Common myeloid progenitor, CD34-positive (primary cell): ENCODE measurements around the gene SEMA5B.

ENCODE experiments used
- CTCF ChIA-PET: fragments of 350-600 bp; sonication (Branson Sonifier 250); formaldehyde crosslinking; loops from one replicate; lab custom pipeline; 2021; ENCODE audit warnings: antibody characterized with exemption; lab: Charles Lee
- POLR2A ChIA-PET: fragments of 350-600 bp; sonication (Branson Sonifier 250); formaldehyde crosslinking; loops from one replicate; lab custom pipeline; 2021; ENCODE audit warnings: antibody characterized with exemption; lab: Charles Lee
- DNase-seq, 3 donors: peaks; one replicate each; pipeline versions ENCODE4 v3.0.0 to v3.0.0-alpha.2; 2013
- H3K27ac ChIP-seq, 2 experiments: 1 replicate in 1 of 2; 2 replicates in 1 of 2; pipeline ENCODE4 v1.7.0; 2013; ENCODE audit warnings: inconsistent platforms in 2 of 2, low read length in 2 of 2, mild to moderate bottlenecking in 2 of 2, low read depth in 1 of 2, moderate library complexity in 1 of 2; ENCODE audit not compliant: severe bottlenecking in 2 of 2, insufficient read depth in 1 of 2, poor library complexity in 1 of 2
- H3K27me3 ChIP-seq, 5 experiments: replicated peaks in 2 of 5; 1 replicate in 3 of 5; 2 replicates in 2 of 5; pipeline versions ENCODE4 v1.6.1 to v1.7.0; 2013; ENCODE audit warnings: low read length in 4 of 5, mild to moderate bottlenecking in 2 of 5, moderate library complexity in 2 of 5, inconsistent platforms in 1 of 5; ENCODE audit not compliant: insufficient read depth in 5 of 5, control insufficient read depth in 4 of 5
- H3K36me3 ChIP-seq, 4 experiments: 1 replicate in 2 of 4; 2 replicates in 2 of 4; pipeline versions ENCODE4 v1.6.1 to v1.7.0; 2013; ENCODE audit warnings: low read length in 3 of 4, control low read depth in 1 of 4, mild to moderate bottlenecking in 1 of 4; ENCODE audit not compliant: control insufficient read depth in 4 of 4, insufficient read depth in 4 of 4
- H3K4me1 ChIP-seq, 4 experiments: 1 replicate in 3 of 4; 2 replicates in 1 of 4; pipeline versions ENCODE4 v1.6.1 to v1.7.1; 2013; ENCODE audit warnings: low read length in 3 of 4, mild to moderate bottlenecking in 3 of 4, control low read depth in 1 of 4, inconsistent platforms in 1 of 4, moderate library complexity in 1 of 4; ENCODE audit not compliant: control insufficient read depth in 4 of 4, insufficient read depth in 4 of 4; ENCODE audit errors: control extremely low read depth in 1 of 4
- H3K4me3 ChIP-seq, 7 experiments: 1 replicate in 4 of 7; 2 replicates in 3 of 7; pipeline versions ENCODE4 v1.5.1 to v1.7.0; 2013; ENCODE audit warnings: mild to moderate bottlenecking in 7 of 7, low read length in 6 of 7, moderate library complexity in 6 of 7, inconsistent platforms in 2 of 7, low read depth in 2 of 7, control low read depth in 1 of 7; ENCODE audit not compliant: insufficient read depth in 4 of 7, control insufficient read depth in 1 of 7; ENCODE audit errors: extremely low read depth in 1 of 7
- H3K9me3 ChIP-seq, 5 experiments: 1 replicate in 4 of 5; 2 replicates in 1 of 5; pipeline versions ENCODE4 v1.6.1 to v1.7.1; 2013; ENCODE audit warnings: low read length in 4 of 5, mild to moderate bottlenecking in 2 of 5, inconsistent platforms in 1 of 5, low read depth in 1 of 5, moderate library complexity in 1 of 5; ENCODE audit not compliant: control insufficient read depth in 4 of 5, insufficient read depth in 2 of 5; ENCODE audit errors: control extremely low read depth in 1 of 5
- WGBS: methylation state at CpG from one replicate; pipeline ENCODE4 v1.1.5; 2013; ENCODE audit not compliant: insufficient coverage; 5-methylcytosine and 5-hydroxymethylcytosine counted together

SEMA5B gene

GRCh38 chr3:122918576-122919290 is 108.8 kb downstream of the SEMA5B start:
- DNase-seq: peak in 1 of 3 donors; percentile 19
- Histone ChIP-seq H3K9me3 (no peaks in the 10 kb centered on the region), H3K27ac (no peak overlapping the region), H3K4me3 (no peak overlapping the region), H3K36me3 (no peaks in the 10 kb centered on the region), H3K4me1 (peaks cover 0 to 16% (median 12%) of the 10 kb centered on the region in 4 experiments), H3K27me3 (peaks cover 5 to 59% (median 36%) of the 10 kb centered on the region in 5 experiments)
- ChIA-PET POLR2A (no interaction called here), CTCF (no interaction called here)
- 56% methylated on average over 4 of the region's 5 CpGs for WGBS

GRCh38 chr3:122917412-122917811 is 110.2 kb downstream of the SEMA5B start:
- no peak for DNase-seq
- Histone ChIP-seq H3K4me1 (peaks cover 0 to 22% (median 13%) of the 10 kb centered on the region in 4 experiments), H3K4me3 (no peak overlapping the region), H3K9me3 (no peaks in the 10 kb centered on the region), H3K27me3 (peaks cover 5 to 59% (median 27%) of the 10 kb centered on the region in 5 experiments), H3K36me3 (no peaks in the 10 kb centered on the region), H3K27ac (no peak overlapping the region)
- ChIA-PET CTCF (no interaction called here), POLR2A (no interaction called here)
- 93% methylated on average over 4 of the region's 4 CpGs for WGBS

GRCh38 chr3:122916580-122916979 is 111.0 kb downstream of the SEMA5B start:
- POLR2A ChIA-PET: no interaction called here
- peaks cover 5 to 59% (median 23%) of the 10 kb centered on the region in 5 experiments for H3K27me3 ChIP-seq
- H3K27ac ChIP-seq: no peak overlapping the region

GRCh38 chr3:122916084-122916483 is 111.5 kb downstream of the SEMA5B start:
- ChIA-PET POLR2A (no interaction called here), CTCF (no interaction called here)
- Histone ChIP-seq H3K4me1 (peaks cover 0 to 12% (median 4%) of the 10 kb centered on the region in 4 experiments), H3K4me3 (no peak overlapping the region), H3K36me3 (no peaks in the 10 kb centered on the region), H3K27me3 (peaks cover under 1 to 59% (median 18%) of the 10 kb centered on the region in 5 experiments), H3K27ac (no peak overlapping the region), H3K9me3 (no peaks in the 10 kb centered on the region)
- peak in 1 of 3 donors; percentile 23 for DNase-seq
- no CpG with 5 or more reads among the region's 4 CpGs for WGBS

More at GRCh38 chr3:122916580-122916979, 111.0 kb downstream of the SEMA5B start:
- H3K4me1 ChIP-seq: peaks cover 0 to 14% (median 6%) of the 10 kb centered on the region in 4 experiments
- no peak for DNase-seq
- 96% methylated on average over 6 of the region's 6 CpGs for WGBS
- CTCF ChIA-PET: no interaction called here
- no peaks in the 10 kb centered on the region for H3K36me3 ChIP-seq
- H3K4me3 ChIP-seq: no peak overlapping the region
- H3K9me3 ChIP-seq: no peaks in the 10 kb centered on the region

DNA sequence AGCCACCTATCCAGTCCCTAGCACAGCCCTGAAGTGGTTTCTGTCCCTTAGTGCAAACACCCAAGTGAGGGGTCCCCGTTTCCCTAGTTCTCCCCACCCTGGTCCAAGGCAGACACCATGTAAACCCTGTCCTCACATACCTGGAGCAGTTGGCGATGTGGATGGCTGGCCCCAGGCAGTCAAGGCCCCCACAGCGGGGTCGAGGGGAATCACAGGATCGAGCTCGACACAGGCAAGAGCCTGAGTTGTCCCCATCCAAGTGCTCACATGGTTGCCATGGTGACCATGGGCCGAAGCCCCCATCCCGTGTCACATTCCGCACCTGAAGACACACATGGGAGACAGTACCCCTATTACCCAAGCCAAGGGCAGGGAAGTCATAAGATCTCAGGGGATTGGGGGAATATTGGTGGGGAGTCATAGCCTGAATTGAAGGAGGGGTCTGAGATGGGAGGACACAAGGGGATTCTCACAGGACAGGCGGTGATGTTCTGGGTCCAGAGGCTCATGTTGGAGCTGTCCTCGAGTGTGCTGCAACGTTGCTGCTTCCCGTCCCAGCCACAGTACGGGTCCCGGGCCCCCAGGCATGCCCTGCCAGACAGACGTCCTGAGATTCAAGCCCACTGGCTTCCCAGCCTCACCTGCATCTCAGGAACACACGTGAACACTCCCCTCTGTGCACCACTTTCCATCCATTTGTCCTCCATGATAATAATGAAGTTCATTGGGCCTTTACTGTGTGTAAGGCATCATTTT is 112.1 kb downstream of the SEMA5B start:
- Histone ChIP-seq H3K36me3 (no peaks in the 10 kb centered on the region), H3K9me3 (no peaks in the 10 kb centered on the region), H3K27me3 (peaks cover 0 to 54% (median 14%) of the 10 kb centered on the region in 5 experiments), H3K4me3 (no peak overlapping the region), H3K4me1 (peaks cover 0 to 12% (median 4%) of the 10 kb centered on the region in 4 experiments), H3K27ac (no peak overlapping the region)
- ChIA-PET CTCF (no interaction called here), POLR2A (no interaction called here)
- 97% methylated on average over 11 of the region's 17 CpGs for WGBS
- no peak for DNase-seq

- ChIA-PET POLR2A (no interaction called here), CTCF (no interaction called here)
- DNase-seq: peak in 1 of 3 donors; percentile 17
- H3K36me3 ChIP-seq: no peaks in the 10 kb centered on the region
- H3K27ac ChIP-seq: no peak overlapping the region
- H3K27me3 ChIP-seq: peaks cover 0 to 43% (median 11%) of the 10 kb centered on the region in 5 experiments
- peaks cover 0 to 12% (median 4%) of the 10 kb centered on the region in 4 experiments for H3K4me1 ChIP-seq
- H3K9me3 ChIP-seq: no peaks in the 10 kb centered on the region
- 73% methylated on average over 28 of the region's 33 CpGs for WGBS
- H3K4me3 ChIP-seq: peak overlapping the region in 1 of 7 experiments; percentile 53
Observed at GRCh38 chr3:122913539-122914100, 113.9 kb downstream of the SEMA5B start.
